ENCODE results near the gene OR2V2.

Gene OR2V2

DNA sequence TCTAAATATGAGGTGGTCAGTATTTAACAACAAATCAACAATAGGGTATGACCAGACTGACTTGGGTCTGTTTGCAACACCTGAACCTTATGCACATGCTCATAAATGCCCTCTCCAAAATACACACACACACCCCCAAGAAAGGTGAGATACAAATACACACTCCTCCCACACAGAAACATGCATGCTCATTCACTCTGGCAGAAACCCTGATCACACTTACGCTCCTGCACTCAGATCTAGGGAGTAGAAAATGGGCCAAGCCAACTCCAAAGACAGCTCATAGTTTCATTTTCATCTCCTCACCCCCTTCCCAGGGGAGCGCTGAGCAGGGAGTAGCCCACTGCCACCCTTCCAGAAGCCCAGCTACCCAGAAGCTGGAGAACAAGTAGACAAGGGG, 46.3 kb downstream of the OR2V2 start:
- Histone ChIP-seq H3K9me3 (ENCODE audit: insufficient read depth, low read length) (no peaks in the 10 kb centered on the region), H3K27me3 (ENCODE audit: insufficient read depth, insufficient read length) (peaks cover 26% of the 10 kb centered on the region), H3K36me3 (ENCODE audit: insufficient read depth, insufficient read length, low read length) (no peaks in the 10 kb centered on the region), H3K9ac (ENCODE audit: insufficient read length, low read depth) (no peak overlapping the region), H3K4me1 (ENCODE audit: insufficient read depth, insufficient read length) (peaks cover 12% of the 10 kb centered on the region), H3K4me3 (ENCODE audit: insufficient read length, low read depth) (no peak overlapping the region)
- no peak for TF ChIP-seq SUZ12 (IDR thresholded peaks at IDR 0.05; ENCODE audit: extremely low read depth, insufficient read depth, insufficient read length)
- no peak for TF ChIP-seq ZNF274 (IDR thresholded peaks at IDR 0.05; ENCODE audit: low read depth, low read length)
- no peak for TF ChIP-seq YY1 (IDR thresholded peaks at IDR 0.05; ENCODE audit: insufficient read depth, insufficient read length)
- no peak for DNase-seq (ENCODE audit: low read depth, low spot score)

- Histone ChIP-seq H3K4me3 (ENCODE audit: insufficient read length, low read depth) (no peak overlapping the region), H3K27me3 (ENCODE audit: insufficient read depth, insufficient read length) (peaks cover 18% of the 10 kb centered on the region), H3K9ac (ENCODE audit: insufficient read length, low read depth) (no peak overlapping the region), H3K36me3 (ENCODE audit: insufficient read depth, insufficient read length, low read length) (no peaks in the 10 kb centered on the region), H3K4me1 (ENCODE audit: insufficient read depth, insufficient read length) (peaks cover 14% of the 10 kb centered on the region), H3K9me3 (ENCODE audit: insufficient read depth, low read length) (no peaks in the 10 kb centered on the region)
- DNase-seq (ENCODE audit: low read depth, low spot score): no peak
- no peak for TF ChIP-seq ZNF274 (IDR thresholded peaks at IDR 0.05; ENCODE audit: low read depth, low read length)
Observed at GRCh38 chr5:181194489-181195248, 47.3 kb downstream of the OR2V2 start.

DNA sequence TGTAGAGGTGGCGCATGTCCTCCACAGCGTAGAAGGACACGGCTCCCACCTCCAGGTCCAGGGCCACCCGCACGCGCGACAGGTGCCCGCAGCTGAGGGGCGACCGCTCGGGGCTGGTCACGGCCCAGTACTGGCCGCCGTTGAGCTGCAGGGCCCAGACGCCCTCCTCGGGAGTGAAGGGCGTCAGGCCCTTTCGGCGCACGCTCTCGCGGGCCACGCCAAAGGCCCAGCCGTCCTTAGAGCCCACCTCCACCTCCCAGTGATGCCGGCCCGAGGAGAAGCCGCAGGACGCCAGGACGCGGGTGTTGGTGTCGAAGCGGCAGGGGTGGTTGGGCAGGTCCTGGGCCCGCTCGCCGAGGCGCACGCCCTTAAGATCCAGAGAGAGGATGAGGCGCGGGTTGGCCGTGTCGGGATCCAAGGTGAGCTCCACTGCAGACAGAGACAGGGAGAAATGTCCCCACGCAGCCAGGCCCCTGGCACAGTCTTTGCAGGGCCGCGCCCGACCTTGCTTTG, 47.9 kb downstream of the OR2V2 start:
- no peaks in the 10 kb centered on the region for H3K36me3 ChIP-seq (ENCODE audit: insufficient read depth, insufficient read length, low read length)
- H3K9me3 ChIP-seq (ENCODE audit: insufficient read depth, low read length): no peaks in the 10 kb centered on the region
- H3K27me3 ChIP-seq (ENCODE audit: insufficient read depth, insufficient read length): peaks cover 15% of the 10 kb centered on the region
- H3K4me3 ChIP-seq (ENCODE audit: insufficient read length, low read depth): no peak overlapping the region
- peaks cover 16% of the 10 kb centered on the region for H3K4me1 ChIP-seq (ENCODE audit: insufficient read depth, insufficient read length)
- no peak overlapping the region for H3K9ac ChIP-seq (ENCODE audit: insufficient read length, low read depth)
- TF ChIP-seq ZNF274 (IDR thresholded peaks at IDR 0.05; ENCODE audit: low read depth, low read length) (no peak), YY1 (IDR thresholded peaks at IDR 0.05; ENCODE audit: insufficient read depth, insufficient read length) (no peak), SUZ12 (IDR thresholded peaks at IDR 0.05; ENCODE audit: extremely low read depth, insufficient read depth, insufficient read length) (no peak)
- DNase-seq (ENCODE audit: low read depth, low spot score): no peak

DNA sequence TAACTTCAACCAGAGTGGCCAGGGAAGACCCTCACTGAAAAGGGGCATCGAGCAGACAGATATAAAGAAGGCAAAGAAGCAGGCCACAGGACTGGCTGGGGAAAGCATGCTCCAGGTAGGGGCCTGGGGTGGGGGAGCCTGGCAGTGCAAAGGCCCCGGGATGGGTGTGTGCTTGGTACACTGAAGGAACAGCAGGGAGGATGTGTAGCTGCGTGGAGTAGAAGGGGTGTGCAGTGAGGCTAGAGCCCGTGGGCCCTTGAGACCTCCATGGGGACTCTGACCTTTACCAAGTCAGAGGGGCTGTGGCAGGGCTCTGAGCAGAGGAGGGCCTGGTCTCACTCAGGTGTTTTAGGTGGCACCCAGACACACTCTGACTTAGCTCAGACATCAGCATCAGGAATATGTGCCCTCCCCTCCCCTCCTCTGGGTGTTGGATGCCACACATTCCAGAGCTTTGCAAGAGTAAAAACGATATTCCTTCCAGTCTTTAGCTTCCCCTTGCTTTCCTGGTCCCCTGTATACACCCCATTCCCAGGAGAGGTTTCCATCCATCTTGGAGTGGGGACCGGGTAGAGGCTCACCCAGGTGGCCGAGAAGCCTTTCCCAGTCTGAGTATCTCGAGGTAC, 50.1 kb downstream of the OR2V2 start:
- TF ChIP-seq ZNF274 (IDR thresholded peaks at IDR 0.05; ENCODE audit: low read depth, low read length): no peak
- TF ChIP-seq YY1 (IDR thresholded peaks at IDR 0.05; ENCODE audit: insufficient read depth, insufficient read length): no peak
- TF ChIP-seq SUZ12 (IDR thresholded peaks at IDR 0.05; ENCODE audit: extremely low read depth, insufficient read depth, insufficient read length): no peak
- Histone ChIP-seq H3K9ac (ENCODE audit: insufficient read length, low read depth) (no peak overlapping the region), H3K4me1 (ENCODE audit: insufficient read depth, insufficient read length) (peaks cover 16% of the 10 kb centered on the region), H3K9me3 (ENCODE audit: insufficient read depth, low read length) (no peaks in the 10 kb centered on the region), H3K36me3 (ENCODE audit: insufficient read depth, insufficient read length, low read length) (no peaks in the 10 kb centered on the region), H3K27me3 (ENCODE audit: insufficient read depth, insufficient read length) (peaks cover 6% of the 10 kb centered on the region), H3K4me3 (ENCODE audit: insufficient read length, low read depth) (no peak overlapping the region)
- no peak for DNase-seq (ENCODE audit: low read depth, low spot score)

DNA sequence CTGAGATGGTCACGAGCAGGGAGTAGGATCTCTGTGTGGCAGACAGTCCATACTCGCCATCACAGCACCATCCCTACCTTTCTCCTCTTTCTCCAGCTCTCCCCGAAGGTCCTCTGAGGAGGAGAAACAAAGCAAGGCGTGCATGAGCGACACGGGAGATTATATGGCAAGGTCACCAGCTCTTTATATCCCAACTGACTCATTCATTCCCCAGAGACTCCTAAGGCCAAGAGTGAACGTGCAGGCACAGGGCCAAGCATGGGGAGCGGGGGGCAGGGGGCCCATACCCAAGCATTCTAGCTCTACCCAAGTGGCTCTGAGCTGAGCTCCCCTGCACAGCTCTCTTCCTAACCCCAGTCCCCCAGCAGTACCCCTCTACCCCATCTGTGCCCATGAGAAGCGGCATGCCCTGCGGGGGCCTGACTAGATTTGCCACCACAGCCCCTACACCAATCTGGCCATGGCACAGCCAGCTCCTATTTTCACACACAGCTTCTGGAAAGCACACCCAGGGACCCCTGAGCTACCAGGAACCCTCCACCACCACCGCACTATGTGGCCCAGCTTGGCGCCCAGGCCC, 50.8 kb downstream of the OR2V2 start:
- TF ChIP-seq YY1 (IDR thresholded peaks at IDR 0.05; ENCODE audit: insufficient read depth, insufficient read length) (no peak), SUZ12 (IDR thresholded peaks at IDR 0.05; ENCODE audit: extremely low read depth, insufficient read depth, insufficient read length) (no peak), ZNF274 (IDR thresholded peaks at IDR 0.05; ENCODE audit: low read depth, low read length) (no peak)
- no peak overlapping the region for H3K4me3 ChIP-seq (ENCODE audit: insufficient read length, low read depth)
- no peaks in the 10 kb centered on the region for H3K36me3 ChIP-seq (ENCODE audit: insufficient read depth, insufficient read length, low read length)
- H3K4me1 ChIP-seq (ENCODE audit: insufficient read depth, insufficient read length): peaks cover 16% of the 10 kb centered on the region
- no peak for DNase-seq (ENCODE audit: low read depth, low spot score)
- peaks cover 11% of the 10 kb centered on the region for H3K27me3 ChIP-seq (ENCODE audit: insufficient read depth, insufficient read length)
- no peak overlapping the region for H3K9ac ChIP-seq (ENCODE audit: insufficient read length, low read depth)
- H3K9me3 ChIP-seq (ENCODE audit: insufficient read depth, low read length): no peaks in the 10 kb centered on the region

- Histone ChIP-seq H3K9ac (ENCODE audit: insufficient read length, low read depth) (peak overlapping the region; percentile 32), H3K9me3 (ENCODE audit: insufficient read depth, low read length) (no peaks in the 10 kb centered on the region), H3K4me3 (ENCODE audit: insufficient read length, low read depth) (no peak overlapping the region), H3K27me3 (ENCODE audit: insufficient read depth, insufficient read length) (peaks cover 19% of the 10 kb centered on the region), H3K36me3 (ENCODE audit: insufficient read depth, insufficient read length, low read length) (no peaks in the 10 kb centered on the region), H3K4me1 (ENCODE audit: insufficient read depth, insufficient read length) (peaks cover 16% of the 10 kb centered on the region)
- TF ChIP-seq ZNF274 (IDR thresholded peaks at IDR 0.05; ENCODE audit: low read depth, low read length) (no peak), YY1 (IDR thresholded peaks at IDR 0.05; ENCODE audit: insufficient read depth, insufficient read length) (no peak), SUZ12 (IDR thresholded peaks at IDR 0.05; ENCODE audit: extremely low read depth, insufficient read depth, insufficient read length) (no peak)
- DNase-seq (ENCODE audit: low read depth, low spot score): no peak
Observed at GRCh38 chr5:181198905-181199519, 51.6 kb downstream of the OR2V2 start.
